ENCODE data around the gene DNM3.

The DNM3 gene

GRCh38 chr1:172344444-172344843 is 503.1 kb downstream of the DNM3 start:
- Histone ChIP-seq H3K27ac (no peak overlapping the region), H3K4me3 (ENCODE audit: low read depth in 1 of 2, low read length in 1 of 2) (no peak overlapping the region)

GRCh38 chr1:172345077-172345476 is 503.8 kb downstream of the DNM3 start:
- Histone ChIP-seq H3K4me3 (ENCODE audit: low read depth in 1 of 2, low read length in 1 of 2) (no peak overlapping the region), H3K27me3 (no peaks in the 10 kb centered on the region), H3K9me3 (no peaks in the 10 kb centered on the region), H3K4me1 (ENCODE audit: control insufficient read depth in 1 of 2, insufficient read depth in 1 of 2, low read depth in 1 of 2, low read length in 1 of 2) (no peaks in the 10 kb centered on the region), H3K27ac (no peak overlapping the region), H3K36me3 (no peaks in the 10 kb centered on the region)
- TF ChIP-seq, protein P1, sequence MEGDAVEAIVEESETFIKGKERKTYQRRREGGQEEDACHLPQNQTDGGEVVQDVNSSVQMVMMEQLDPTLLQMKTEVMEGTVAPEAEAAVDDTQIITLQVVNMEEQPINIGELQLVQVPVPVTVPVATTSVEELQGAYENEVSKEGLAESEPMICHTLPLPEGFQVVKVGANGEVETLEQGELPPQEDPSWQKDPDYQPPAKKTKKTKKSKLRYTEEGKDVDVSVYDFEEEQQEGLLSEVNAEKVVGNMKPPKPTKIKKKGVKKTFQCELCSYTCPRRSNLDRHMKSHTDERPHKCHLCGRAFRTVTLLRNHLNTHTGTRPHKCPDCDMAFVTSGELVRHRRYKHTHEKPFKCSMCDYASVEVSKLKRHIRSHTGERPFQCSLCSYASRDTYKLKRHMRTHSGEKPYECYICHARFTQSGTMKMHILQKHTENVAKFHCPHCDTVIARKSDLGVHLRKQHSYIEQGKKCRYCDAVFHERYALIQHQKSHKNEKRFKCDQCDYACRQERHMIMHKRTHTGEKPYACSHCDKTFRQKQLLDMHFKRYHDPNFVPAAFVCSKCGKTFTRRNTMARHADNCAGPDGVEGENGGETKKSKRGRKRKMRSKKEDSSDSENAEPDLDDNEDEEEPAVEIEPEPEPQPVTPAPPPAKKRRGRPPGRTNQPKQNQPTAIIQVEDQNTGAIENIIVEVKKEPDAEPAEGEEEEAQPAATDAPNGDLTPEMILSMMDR (IDR thresholded peaks at IDR 0.05), result no peak

More at GRCh38 chr1:172344444-172344843, 503.1 kb downstream of the DNM3 start:
- no peaks in the 10 kb centered on the region for H3K9me3 ChIP-seq
- no peaks in the 10 kb centered on the region for H3K4me1 ChIP-seq (ENCODE audit: control insufficient read depth in 1 of 2, insufficient read depth in 1 of 2, low read depth in 1 of 2, low read length in 1 of 2)
- TF ChIP-seq, protein P1 (IDR thresholded peaks at IDR 0.05), result no peak
- no peaks in the 10 kb centered on the region for H3K27me3 ChIP-seq
- H3K36me3 ChIP-seq, result no peaks in the 10 kb centered on the region

DNA sequence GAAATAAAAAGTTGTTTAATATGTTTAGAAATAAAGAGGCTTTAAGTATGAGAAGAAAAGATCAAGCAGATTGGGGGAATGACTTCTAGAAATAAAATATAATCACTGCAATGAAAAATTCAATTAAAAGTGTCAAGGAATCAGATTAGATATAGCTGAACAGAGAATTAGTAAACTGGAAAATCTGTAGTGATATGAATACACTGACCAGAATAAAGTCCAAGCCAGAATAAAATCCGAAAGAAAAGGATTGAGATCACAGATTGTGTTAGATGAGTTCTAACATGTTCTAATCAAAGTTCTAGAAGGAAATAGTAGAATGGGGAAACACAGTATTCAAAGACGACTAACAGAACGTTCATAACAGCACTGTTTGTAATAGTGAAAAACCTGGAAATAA is 506.1 kb downstream of the DNM3 start:
- TF ChIP-seq, protein P1 (IDR thresholded peaks at IDR 0.05), result no peak
- Histone ChIP-seq H3K4me1 (ENCODE audit: control insufficient read depth in 1 of 2, insufficient read depth in 1 of 2, low read depth in 1 of 2, low read length in 1 of 2) (no peaks in the 10 kb centered on the region), H3K27ac (no peak overlapping the region), H3K9me3 (no peaks in the 10 kb centered on the region), H3K4me3 (ENCODE audit: low read depth in 1 of 2, low read length in 1 of 2) (no peak overlapping the region), H3K27me3 (no peaks in the 10 kb centered on the region), H3K36me3 (no peaks in the 10 kb centered on the region)

- TF ChIP-seq, protein P1 (IDR thresholded peaks at IDR 0.05), result no peak
- Histone ChIP-seq H3K27ac (no peak overlapping the region), H3K4me3 (ENCODE audit: low read depth in 1 of 2, low read length in 1 of 2) (no peak overlapping the region), H3K4me1 (ENCODE audit: control insufficient read depth in 1 of 2, insufficient read depth in 1 of 2, low read depth in 1 of 2, low read length in 1 of 2) (no peaks in the 10 kb centered on the region), H3K36me3 (no peaks in the 10 kb centered on the region), H3K27me3 (no peaks in the 10 kb centered on the region), H3K9me3 (no peaks in the 10 kb centered on the region)
Measured at GRCh38 chr1:172350856-172351255, 509.6 kb downstream of the DNM3 start.

DNA sequence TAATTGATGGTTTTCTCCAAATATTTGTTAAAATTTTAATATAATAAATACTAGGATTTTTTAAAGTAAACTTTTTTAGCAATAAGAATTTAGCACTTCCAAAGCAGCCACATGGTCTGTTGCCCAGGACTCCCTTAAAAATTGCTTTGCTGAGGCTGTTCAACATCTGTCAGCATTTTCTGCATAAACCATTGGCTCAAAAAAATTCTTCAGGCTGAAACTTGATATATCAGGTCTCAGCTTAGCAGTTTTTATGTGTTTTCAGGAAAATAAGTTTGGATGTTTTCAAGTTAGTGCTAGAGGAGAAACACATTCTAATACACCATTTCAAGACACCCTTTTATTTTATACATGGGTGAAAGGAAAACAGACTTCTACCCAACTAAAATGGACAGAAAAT is 510.0 kb downstream of the DNM3 start:
- TF ChIP-seq, protein P1 (IDR thresholded peaks at IDR 0.05), result no peak
- Histone ChIP-seq H3K36me3 (no peaks in the 10 kb centered on the region), H3K9me3 (no peaks in the 10 kb centered on the region), H3K27me3 (no peaks in the 10 kb centered on the region), H3K27ac (no peak overlapping the region), H3K4me3 (ENCODE audit: low read depth in 1 of 2, low read length in 1 of 2) (no peak overlapping the region), H3K4me1 (ENCODE audit: control insufficient read depth in 1 of 2, insufficient read depth in 1 of 2, low read depth in 1 of 2, low read length in 1 of 2) (no peaks in the 10 kb centered on the region)

DNA sequence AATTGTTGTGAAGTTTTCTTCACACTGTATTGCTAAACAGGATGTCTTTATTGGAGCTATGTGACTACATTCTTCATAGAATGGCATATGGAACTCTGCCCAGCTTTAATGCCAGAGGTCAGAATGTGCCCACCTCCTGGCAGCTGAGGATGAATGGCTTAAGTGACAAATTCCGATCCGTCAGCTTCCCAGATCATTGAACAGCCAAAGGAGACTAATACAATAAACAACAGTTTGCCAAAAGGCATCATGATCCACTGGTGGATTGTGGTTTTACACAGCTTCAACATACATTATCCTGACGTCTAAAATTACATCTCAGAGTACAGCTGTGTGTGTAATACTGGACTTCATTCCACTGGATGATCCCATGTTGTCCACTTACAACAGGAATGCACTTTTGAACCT is 510.5 kb downstream of the DNM3 start:
- H3K36me3 ChIP-seq, result no peaks in the 10 kb centered on the region
- no peak overlapping the region for H3K27ac ChIP-seq
- TF ChIP-seq, protein P1 (IDR thresholded peaks at IDR 0.05), result no peak
- H3K27me3 ChIP-seq, result no peaks in the 10 kb centered on the region
- no peak overlapping the region for H3K4me3 ChIP-seq (ENCODE audit: low read depth in 1 of 2, low read length in 1 of 2)
- H3K4me1 ChIP-seq (ENCODE audit: control insufficient read depth in 1 of 2, insufficient read depth in 1 of 2, low read depth in 1 of 2, low read length in 1 of 2), result no peaks in the 10 kb centered on the region
- no peaks in the 10 kb centered on the region for H3K9me3 ChIP-seq

All from neutrophil (primary cell).